Heart right ventricle (tissue), 16 donors: ENCODE data around the gene MEGF10. TPM values are rescaled to one million over a fixed set of nuclear protein-coding genes. Genes with fewer than 3 reads are reported as not detected.
"Not testable (repeated sequence)": the region's sequence is repeated elsewhere in the genome, so short reads cannot be mapped to it uniquely, and the experiment has no call there.

Experiments used
- ATAC-seq, 8 donors: fragments of 200-7000 bp; cut with Tn5 transposase; one replicate each; pipeline ENCODE4 v1.9.1; 2020; ENCODE audit warnings: mild to moderate bottlenecking in 8 of 8, moderate library complexity in 8 of 8, moderate number of reproducible peaks in 1 of 8
- DNase-seq, 2 donors: peaks; one replicate each; pipeline ENCODE4 v3.0.0-alpha.2; 2020
- H3K27ac ChIP-seq, 10 donors: fragments of 200-600 bp; sonication (generic) in 2 of 10; one replicate each; pipeline versions ENCODE4 v1.5.0 to v1.8.0; 2020 to 2022; ENCODE audit warnings: mild to moderate bottlenecking in 3 of 10
- H3K27me3 ChIP-seq, 7 donors: fragments of 200-600 bp; one replicate each; pipeline ENCODE4 v1.8.0; 2021 to 2022; ENCODE audit warnings: mild to moderate bottlenecking in 2 of 7
- H3K36me3 ChIP-seq, 9 donors: fragments of 200-600 bp; sonication (generic) in 1 of 9; one replicate each; pipeline versions ENCODE4 v1.5.0 to v1.8.0; 2020 to 2022; ENCODE audit warnings: mild to moderate bottlenecking in 2 of 9
- H3K4me1 ChIP-seq, 9 donors: fragments of 200-600 bp; sonication (generic) in 1 of 9; one replicate each; pipeline versions ENCODE4 v1.5.0 to v1.8.0; 2020 to 2022; ENCODE audit warnings: mild to moderate bottlenecking in 4 of 9
- H3K4me3 ChIP-seq, 10 donors: fragments of 200-600 bp; sonication (generic) in 2 of 10; one replicate each; pipeline versions ENCODE4 v1.5.0 to v1.8.0; 2020 to 2022; ENCODE audit warnings: mild to moderate bottlenecking in 7 of 10, moderate library complexity in 2 of 10
- H3K9me3 ChIP-seq, 11 donors: fragments of 200-600 bp in 10 of 11; sonication (generic) in 2 of 11; one replicate each; pipeline versions ENCODE4 v1.5.0 to v1.8.0; 2013 to 2022; ENCODE audit warnings: mild to moderate bottlenecking in 2 of 11, control low read depth in 1 of 11, moderate library complexity in 1 of 11
- CTCF ChIP-seq, 9 donors: fragments of 200-600 bp; sonication (generic) in 2 of 9; IDR thresholded peaks; one replicate each; pipeline versions ENCODE4 v1.5.0 to v1.8.0; 2021 to 2022; ENCODE audit warnings: antibody characterized with exemption in 9 of 9, mild to moderate bottlenecking in 5 of 9, moderate library complexity in 1 of 9
- WGBS, 2 donors: extraction: QIAGEN DNeasy Blood & Tissue Kit; methylation state at CpG; one replicate each; pipeline ENCODE4 v1.1.7; 2013; ENCODE audit warnings: inconsistent platforms in 1 of 2; 5-methylcytosine and 5-hydroxymethylcytosine counted together
- intact Hi-C, 10 donors: fragments of 100-400 bp; cut with DNase I; formaldehyde crosslinking; loops; one replicate each; pipeline versions ENCODE4 v1.11.1 to v1.14.2; 2022
- polyA plus RNA-seq, 2 donors: library from polyadenylated mRNA; stranded (reverse); fragments of 200-250 nt; gene quantifications; one replicate each; pipeline ENCODE4 v1.2.3, GENCODE V29; 2013
- total RNA-seq, 10 donors: library from RNA; stranded (reverse); fragmentation: NEBNext Ultra II Directional in 3 of 10; extraction: Animal tissue kit (Norgen Biotek cat#: 25700) in 3 of 10; gene quantifications; one replicate each; pipeline versions ENCODE4 v1.2.1 to v1.2.4, GENCODE V29; 2021 to 2023
- donor health status: Arrhythmogenic right ventricular cardiomyopathy.
- donor health status: ischemic (EF 13 %, LVEDD 7.1; RV severe dilation, severe dysfunction).
- donor health status: healthy with polysubstance abuse.
- donor health status: DM: no; HTN: yes; CAD: no.
- donor health status: DM: no; HTN: no; CAD: no.
- donor health status: ischemic (EF 25% LVEDD 6.9; RV normal size, moderate dysfunction).
- donor health status: ischemic (EF 25% LVEDD 5.7; RV mildly dilated, moderate dysfunction).
- donor health status: healthy.
- donor health status: DM: yes; HTN: yes; CAD: no.
- donor health status: Ischemic cardiomyopathy.
- donor health status: ischemic (EF 35%, LVEDD 5.7; RV mildly dilated, moderate dysfunction).
- donor health status: nonischemic (EF 11% LVEDD 7.7; RV severe dilation, severe dysfunction).
- donor health status: DM: yes; HTN: yes; CAD: no.
- donor health status: PGD.
- donor health status: ischemic (EF 29% LVEDD 5.4; RV normal size, mild dysfunction).
- donor health status: nonischemic (EF 23%, LVEDD 6.1; RV moderate dilation, normal function).

MEGF10 gene
- total and polyA plus RNA-seq, 12 donors, result 0.02 to 1.0 (median 0.24) TPM; not detected in 1

GRCh38 chr5:127293373-127293772 lies 2.8 kb downstream of the MEGF10 start:
- H3K4me1 ChIP-seq, result peaks cover 0 to 12% (median 5%) of the 10 kb centered on the region in 9 donors
- H3K4me3 ChIP-seq, result no peak overlapping the region
- no peak for TF ChIP-seq CTCF (IDR thresholded peaks at IDR 0.05)
- H3K27ac ChIP-seq, result no peak overlapping the region
- H3K9me3 ChIP-seq, result peaks cover 0 to 8% (median 0%) of the 10 kb centered on the region in 11 donors
- H3K36me3 ChIP-seq, result no peaks in the 10 kb centered on the region
- no peak for DNase-seq
- peaks cover 0 to 72% (median 47%) of the 10 kb centered on the region in 7 donors for H3K27me3 ChIP-seq
- ATAC-seq, result no peak
- intact Hi-C loops, result loop anchor here in 6 of 10 donors (5.0 to 10.0 kb wide), 3 partner anchors 149 to 199 kb away; no protein-coding TSS in a partner anchor

- Histone ChIP-seq H3K27ac (no peak overlapping the region), H3K27me3 (peaks cover 0 to 64% (median 47%) of the 10 kb centered on the region in 7 donors), H3K36me3 (no peaks in the 10 kb centered on the region), H3K4me3 (no peak overlapping the region), H3K9me3 (no peaks in the 10 kb centered on the region), H3K4me1 (peaks cover 0 to 12% (median 5%) of the 10 kb centered on the region in 9 donors)
- no peak for ATAC-seq
- WGBS, 2 donors, result 79 to 80% methylated on average over 1 of the region's 1 CpG
- intact Hi-C loops, result loop anchor here in 6 of 10 donors (5.0 to 10.0 kb wide), 3 partner anchors 147 to 197 kb away; no protein-coding TSS in a partner anchor
- no peak for DNase-seq
- TF ChIP-seq CTCF (IDR thresholded peaks at IDR 0.05), result no peak
Measured at GRCh38 chr5:127294829-127295228, 4.2 kb downstream of the MEGF10 start.

- intact Hi-C loops, result loop anchor here in 2 of 10 donors (5.0 to 10.0 kb wide), 2 partner anchors 189 to 197 kb away; no protein-coding TSS in a partner anchor
Measured at GRCh38 chr5:127295454-127295853, 4.9 kb downstream of the MEGF10 start.

GRCh38 chr5:127296321-127296720 lies 5.7 kb downstream of the MEGF10 start:
- Histone ChIP-seq H3K4me3 (no peak overlapping the region), H3K27me3 (peaks cover 0 to 49% (median 33%) of the 10 kb centered on the region in 7 donors), H3K36me3 (no peaks in the 10 kb centered on the region), H3K27ac (no peak overlapping the region), H3K9me3 (no peaks in the 10 kb centered on the region), H3K4me1 (no peaks in the 10 kb centered on the region)
- intact Hi-C loops, result loop anchor here in 2 of 10 donors (5.0 to 10.0 kb wide), 2 partner anchors 188 to 196 kb away; no protein-coding TSS in a partner anchor
- no peak for TF ChIP-seq CTCF (IDR thresholded peaks at IDR 0.05)
- ATAC-seq (no peak), DNase-seq (no peak)

More at GRCh38 chr5:127295454-127295853, 4.9 kb downstream of the MEGF10 start:
- no peak for ATAC-seq
- Histone ChIP-seq H3K4me1 (peaks cover 0 to 7% (median 1%) of the 10 kb centered on the region in 9 donors), H3K27me3 (peaks cover 0 to 58% (median 41%) of the 10 kb centered on the region in 7 donors), H3K27ac (no peak overlapping the region), H3K9me3 (no peaks in the 10 kb centered on the region), H3K4me3 (no peak overlapping the region), H3K36me3 (no peaks in the 10 kb centered on the region)
- no peak for DNase-seq
- no peak for TF ChIP-seq CTCF (IDR thresholded peaks at IDR 0.05)
- WGBS, 2 donors, result 78% methylated on average over 1 of the region's 1 CpG

GRCh38 chr5:127296894-127297293 lies 6.3 kb downstream of the MEGF10 start:
- H3K9me3 ChIP-seq, DNase-seq, H3K4me1 ChIP-seq, H3K27ac ChIP-seq, H3K36me3 ChIP-seq, H3K4me3 ChIP-seq, ATAC-seq: not testable (repeated sequence)
- H3K27me3 ChIP-seq, result peaks cover 0 to 43% (median 27%) of the 10 kb centered on the region in 7 donors
- 83 to 90% methylated on average over 5 of the region's 5 CpGs for WGBS, 2 donors
- intact Hi-C loops, result loop anchor here in 2 of 10 donors (5.0 to 10.0 kb wide), 2 partner anchors 188 to 195 kb away; no protein-coding TSS in a partner anchor
